ENCODE results near the gene PLPPR5.

DNA sequence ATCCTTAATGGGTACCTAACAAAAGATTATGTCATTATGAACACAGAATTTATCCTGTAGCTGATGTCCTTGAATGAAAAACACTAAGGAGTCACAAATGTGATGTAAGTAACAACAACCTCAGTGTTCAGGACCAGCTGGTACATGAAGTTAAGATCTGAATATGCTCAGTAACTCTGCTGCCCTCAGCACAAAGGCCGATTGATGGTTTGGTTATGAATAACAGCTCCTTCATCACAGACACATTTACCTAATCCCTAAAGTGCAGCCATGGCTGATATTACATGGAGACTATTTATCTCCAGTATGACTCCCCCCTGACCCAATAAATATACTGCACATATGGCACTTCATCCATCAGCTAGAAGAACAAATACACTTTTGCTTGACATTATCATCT, 75.2 kb downstream of the PLPPR5 start:
- TF ChIP-seq, protein P1, sequence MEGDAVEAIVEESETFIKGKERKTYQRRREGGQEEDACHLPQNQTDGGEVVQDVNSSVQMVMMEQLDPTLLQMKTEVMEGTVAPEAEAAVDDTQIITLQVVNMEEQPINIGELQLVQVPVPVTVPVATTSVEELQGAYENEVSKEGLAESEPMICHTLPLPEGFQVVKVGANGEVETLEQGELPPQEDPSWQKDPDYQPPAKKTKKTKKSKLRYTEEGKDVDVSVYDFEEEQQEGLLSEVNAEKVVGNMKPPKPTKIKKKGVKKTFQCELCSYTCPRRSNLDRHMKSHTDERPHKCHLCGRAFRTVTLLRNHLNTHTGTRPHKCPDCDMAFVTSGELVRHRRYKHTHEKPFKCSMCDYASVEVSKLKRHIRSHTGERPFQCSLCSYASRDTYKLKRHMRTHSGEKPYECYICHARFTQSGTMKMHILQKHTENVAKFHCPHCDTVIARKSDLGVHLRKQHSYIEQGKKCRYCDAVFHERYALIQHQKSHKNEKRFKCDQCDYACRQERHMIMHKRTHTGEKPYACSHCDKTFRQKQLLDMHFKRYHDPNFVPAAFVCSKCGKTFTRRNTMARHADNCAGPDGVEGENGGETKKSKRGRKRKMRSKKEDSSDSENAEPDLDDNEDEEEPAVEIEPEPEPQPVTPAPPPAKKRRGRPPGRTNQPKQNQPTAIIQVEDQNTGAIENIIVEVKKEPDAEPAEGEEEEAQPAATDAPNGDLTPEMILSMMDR (optimal IDR thresholded peaks at IDR 0.05 in 1 of 3, IDR thresholded peaks at IDR 0.05 in 1 of 3, conservative IDR thresholded peaks at IDR 0.05 in 1 of 3; ENCODE audit: extremely low read depth in 1 of 3, insufficient read depth in 2 of 3, low read length in 3 of 3), result no peak
- no peak for TF ChIP-seq EZH2 (IDR thresholded peaks at IDR 0.05; ENCODE audit: low read length)
